Fibroblast of skin of right biceps (primary cell): ENCODE data around the gene ITIH1.
"Not testable (repeated sequence)": the region's sequence is repeated elsewhere in the genome, so short reads cannot be mapped to it uniquely, and the experiment has no call there.

ENCODE experiments used
- DNase-seq: peaks from one replicate; pipeline ENCODE4 v3.0.0-alpha.2; 2013

The ITIH1 gene

DNA sequence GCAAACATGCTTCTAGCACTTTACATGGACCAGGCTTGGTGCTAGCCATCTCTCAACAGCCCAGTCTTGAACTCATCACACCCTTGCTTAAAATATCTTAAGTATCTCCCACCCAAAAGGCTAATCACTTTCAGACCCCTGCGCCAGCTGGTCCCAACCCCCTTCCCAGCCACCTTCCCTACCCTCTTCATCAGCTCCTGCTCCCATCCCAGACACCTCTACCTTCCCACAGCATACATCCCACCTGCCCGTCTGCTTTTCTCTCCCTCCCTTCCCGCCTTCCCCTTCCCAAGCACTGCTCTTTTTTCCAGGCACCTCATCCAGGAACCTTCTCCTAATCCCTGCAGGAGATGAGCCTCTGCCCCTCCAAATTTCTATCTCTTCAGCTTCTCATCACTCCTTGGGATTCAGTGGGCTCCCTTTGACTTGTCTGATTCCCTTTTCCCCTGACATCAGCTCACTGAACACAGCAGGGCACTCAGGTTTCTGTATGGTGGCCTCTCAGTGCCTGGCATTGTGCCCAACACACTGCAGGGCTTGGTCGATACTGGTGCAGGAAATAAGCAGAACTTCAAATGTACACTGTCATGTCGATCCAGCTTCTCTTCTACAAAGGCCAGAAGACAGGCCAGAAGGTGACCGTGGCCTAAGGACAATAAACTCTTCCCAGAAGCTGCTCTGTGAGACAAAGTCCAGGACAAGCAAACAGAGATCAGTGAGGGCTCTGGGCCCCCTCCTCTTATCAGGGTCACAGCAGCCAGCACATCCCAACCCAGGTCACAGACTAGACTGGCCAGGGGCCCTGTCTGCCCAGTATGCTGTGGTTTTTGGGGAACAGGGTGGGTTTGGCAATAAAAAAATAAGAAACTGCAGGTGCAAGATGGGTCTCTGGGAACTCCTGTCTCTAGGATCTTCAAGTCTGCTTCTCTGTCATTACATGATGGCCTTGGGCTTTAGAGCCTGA is 2.2 kb upstream of the ITIH1 start:
- no peak for DNase-seq

DNA sequence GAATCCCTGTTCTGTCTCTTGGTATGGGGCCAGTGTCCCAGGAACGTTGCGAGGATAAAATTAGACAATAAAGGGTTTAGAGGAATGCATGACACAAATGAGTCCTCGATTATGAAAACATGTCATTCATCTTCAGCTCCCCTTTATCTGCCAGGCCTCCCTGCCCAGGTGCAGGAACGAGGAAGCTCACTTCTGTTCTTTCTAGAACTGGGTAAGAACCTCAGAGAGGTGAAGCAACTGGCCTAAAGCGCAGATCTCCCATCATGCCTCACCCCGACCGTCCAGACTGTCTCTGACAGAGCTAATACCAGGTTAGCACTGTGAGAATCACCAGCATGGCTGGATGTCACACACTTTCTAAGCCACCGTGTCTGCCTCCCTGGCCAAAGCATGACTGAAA is 1.5 kb upstream of the ITIH1 start:
- no peak for DNase-seq

DNA sequence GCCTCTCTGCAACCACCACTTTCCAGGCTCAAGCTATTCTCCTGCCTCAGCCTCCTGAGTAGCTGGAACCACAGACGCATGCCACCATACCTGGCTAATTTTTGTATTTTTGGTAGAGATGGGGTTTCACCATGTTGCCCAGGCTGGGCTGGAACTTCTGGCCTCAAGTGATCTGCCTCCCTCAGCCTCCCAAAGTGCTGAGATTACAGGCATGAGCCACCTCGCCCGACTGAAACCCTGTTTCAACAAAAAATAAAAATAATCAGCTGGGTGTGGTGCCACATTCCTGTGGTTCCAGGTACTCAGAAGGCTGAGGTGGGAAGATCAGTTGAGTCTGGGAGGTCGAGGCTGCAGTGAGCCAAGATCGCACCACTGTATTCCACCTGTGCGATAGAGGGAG is 913 bp upstream of the ITIH1 start:
- not testable (repeated sequence) for DNase-seq

DNA sequence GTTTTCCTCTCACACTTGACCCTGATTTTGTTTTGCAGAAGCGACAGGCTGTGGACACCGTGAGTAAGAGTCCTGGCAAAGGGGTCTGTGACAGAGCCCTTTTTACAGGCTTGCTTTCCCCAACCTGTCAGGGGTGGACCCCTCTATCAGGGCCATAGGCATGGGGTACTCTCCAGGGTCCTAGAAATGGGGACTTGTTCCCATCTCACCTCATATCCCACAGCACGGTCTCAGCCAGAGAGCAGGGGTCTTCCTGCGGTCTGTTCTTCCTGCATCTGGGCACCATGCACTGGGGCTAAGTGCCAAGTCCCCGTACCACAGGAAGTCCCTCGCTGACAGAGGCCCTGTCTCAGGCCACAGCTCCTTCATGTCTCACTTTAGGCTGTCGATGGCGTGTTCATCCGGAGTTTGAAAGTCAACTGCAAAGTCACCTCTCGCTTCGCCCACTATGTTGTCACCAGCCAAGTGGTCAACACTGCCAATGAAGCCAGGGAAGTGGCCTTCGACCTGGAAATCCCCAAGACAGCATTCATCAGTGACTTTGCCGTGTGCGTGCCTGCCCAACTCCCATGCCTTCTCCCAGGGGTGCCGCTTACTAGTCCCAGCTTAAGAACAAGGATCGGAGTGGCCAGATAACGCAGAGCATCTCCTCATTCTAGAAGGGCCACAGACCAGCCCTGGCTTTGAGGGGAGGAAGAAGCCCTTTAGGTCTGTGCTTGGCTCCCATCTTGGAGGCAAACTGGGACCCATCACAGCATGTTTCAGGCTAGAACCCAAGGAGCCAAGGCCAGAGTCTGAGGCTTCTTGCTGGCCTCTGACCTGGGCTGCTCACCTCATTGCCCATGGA is 783 bp downstream of the ITIH1 start:
- no peak for DNase-seq

DNA sequence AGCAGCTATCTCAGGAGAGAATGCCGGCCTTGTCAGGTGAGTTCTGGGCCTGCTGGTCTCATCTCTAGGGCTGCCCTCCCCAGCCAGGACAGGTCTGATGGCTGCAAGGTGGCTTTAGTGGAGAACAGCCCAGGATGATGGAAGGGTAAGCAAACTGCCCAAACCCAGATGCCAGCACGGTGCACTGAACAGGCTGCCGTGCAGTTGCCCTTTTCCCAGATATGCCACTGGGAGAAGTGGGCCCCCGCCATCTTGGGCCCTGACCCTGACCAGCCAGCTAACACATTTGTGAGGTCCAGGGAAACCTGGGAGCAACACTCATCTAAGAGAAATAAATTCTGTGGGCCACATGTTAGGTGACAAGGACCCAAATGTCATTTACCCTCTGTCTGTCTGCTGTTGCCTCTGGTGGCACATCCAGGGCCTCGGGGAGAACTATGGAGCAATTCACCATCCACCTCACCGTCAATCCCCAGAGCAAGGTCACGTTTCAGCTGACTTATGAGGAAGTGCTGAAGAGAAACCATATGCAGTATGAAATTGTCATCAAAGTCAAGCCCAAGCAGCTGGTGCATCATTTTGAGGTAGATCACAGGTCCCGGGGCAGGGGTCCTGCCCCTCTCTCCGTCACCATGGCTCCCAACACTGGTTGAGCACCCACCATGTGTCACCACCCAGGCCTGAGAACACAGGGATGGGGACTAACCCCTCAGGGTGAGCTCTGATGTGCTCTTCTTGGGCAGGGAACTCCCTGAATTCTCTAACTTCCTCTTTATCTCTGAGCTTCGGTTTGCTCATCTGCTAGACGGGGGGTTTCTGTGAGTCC is 1.8 kb downstream of the ITIH1 start:
- no peak for DNase-seq

DNA sequence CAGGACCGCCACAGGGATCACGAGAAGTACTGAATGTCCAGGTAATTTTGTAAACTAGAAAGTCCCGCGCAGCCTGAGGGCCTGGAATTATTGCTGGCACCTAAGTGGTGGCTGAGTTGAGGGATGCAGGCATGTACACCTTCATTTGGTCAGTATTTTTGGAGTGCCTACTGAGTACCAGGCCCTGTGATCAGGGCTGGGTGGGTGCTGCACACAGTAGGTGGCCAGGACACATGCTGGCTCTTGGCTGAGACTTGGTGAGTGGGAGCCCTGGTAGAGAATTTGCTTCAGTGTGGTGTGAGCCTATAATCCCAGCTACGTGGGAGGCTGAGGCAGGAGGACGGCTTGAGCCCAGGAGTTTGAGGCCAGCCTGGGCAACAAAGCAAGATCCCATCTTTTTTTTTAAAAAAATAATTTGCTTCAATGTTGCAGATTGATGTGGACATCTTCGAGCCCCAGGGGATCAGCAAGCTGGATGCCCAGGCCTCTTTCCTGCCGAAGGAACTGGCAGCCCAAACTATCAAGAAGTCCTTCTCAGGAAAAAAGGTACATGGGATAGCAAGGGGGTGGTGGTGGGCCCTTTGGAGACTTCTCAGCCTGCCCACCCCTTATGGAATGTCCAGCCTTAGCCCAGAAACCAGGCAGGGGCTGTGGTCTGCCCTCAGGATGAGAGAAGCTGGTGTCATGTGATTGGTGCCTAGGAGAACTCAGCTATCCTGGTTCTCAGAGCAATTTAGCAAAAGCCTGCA is 2.6 kb downstream of the ITIH1 start:
- DNase-seq, result no peak

DNA sequence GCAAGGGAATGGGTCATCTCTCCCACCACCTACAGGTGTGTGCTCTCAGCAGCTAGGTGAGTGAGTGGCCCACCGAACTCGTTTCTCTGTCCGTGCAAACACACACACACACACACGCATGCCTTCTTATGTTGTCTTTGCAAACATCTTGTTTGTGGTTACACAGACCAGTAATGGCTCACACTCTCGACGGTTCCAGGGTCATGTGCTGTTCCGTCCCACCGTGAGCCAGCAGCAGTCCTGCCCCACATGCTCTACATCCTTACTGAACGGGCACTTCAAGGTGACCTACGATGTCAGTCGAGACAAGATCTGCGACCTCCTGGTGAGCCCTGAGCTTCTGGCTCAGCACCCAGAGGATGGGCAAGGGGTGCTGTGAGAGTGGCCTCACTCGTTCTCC is 4.3 kb downstream of the ITIH1 start:
- DNase-seq, result no peak

DNA sequence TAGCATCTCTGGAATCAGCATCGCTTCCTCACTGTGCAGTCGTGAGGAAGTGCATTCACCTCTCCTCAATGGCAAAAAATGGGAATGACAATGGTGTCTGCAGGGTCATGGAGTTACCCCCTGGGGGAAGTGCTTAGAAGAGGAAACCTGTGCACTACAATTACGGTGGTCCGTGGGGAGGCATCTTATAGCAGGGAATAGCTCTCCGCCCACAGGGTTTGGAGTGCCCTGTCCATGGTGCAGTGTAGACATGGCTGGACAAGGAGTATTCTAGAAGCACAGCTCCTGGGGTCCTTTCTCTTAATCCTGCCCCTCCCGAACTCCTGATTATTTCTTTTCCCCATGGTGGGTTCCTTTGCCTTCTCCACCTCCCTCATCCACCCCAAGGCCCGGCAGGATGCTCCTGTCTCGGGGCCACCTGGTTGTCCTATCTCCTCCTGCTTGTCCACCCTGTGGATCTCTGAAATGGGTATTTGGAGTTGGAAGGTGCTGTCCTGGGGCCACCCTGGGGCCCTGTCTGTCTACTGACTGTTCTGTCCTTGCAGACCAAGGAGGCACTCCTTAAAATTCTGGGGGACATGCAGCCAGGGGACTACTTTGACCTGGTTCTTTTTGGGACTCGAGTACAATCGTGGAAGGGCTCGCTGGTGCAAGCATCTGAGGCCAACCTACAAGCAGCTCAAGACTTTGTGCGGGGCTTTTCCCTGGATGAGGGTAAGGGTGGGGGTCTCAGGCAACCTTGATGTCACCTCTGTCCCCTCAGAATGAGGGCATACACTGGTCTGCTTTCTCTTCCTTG is 5.2 kb downstream of the ITIH1 start:
- no peak for DNase-seq

DNA sequence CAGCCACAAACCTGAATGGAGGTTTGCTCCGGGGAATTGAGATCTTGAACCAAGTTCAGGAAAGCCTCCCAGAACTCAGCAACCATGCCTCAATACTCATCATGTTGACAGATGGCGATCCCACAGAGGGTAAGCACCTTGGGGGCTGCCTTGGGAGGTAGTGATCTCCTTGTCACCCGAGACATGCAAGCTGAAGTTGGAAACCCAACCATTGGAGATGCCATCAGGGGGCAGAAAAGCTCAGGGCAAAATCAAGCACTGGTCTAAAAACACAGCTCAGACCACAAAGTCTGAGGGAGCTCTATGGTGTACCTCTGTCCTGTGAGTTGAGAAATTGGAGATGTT is 5.8 kb downstream of the ITIH1 start:
- no peak for DNase-seq

DNA sequence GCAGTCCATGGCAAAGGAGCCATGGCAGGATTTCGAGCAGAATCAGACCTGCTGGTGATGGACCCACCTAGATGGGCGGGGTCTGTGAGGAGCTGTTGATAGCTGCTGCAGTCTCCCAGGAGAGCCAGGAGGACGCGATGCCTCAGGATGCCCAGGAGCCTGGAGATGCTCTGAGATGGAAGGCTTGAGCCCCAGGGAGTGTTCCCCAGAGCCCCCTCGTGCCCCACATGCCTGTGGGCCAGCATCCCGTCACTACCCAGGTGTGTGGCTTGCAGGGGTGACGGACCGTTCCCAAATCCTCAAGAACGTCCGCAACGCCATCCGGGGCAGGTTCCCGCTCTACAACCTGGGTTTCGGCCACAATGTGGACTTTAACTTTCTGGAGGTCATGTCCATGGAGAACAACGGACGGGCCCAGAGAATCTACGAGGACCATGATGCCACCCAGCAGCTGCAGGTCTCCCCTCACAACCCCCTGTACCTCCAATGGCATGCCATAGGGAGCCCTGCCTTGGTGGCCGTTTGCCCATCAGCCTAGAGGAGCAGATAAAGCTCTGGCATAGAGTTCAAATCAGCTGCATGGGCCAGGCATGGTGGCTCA is 6.7 kb downstream of the ITIH1 start:
- no peak for DNase-seq

DNA sequence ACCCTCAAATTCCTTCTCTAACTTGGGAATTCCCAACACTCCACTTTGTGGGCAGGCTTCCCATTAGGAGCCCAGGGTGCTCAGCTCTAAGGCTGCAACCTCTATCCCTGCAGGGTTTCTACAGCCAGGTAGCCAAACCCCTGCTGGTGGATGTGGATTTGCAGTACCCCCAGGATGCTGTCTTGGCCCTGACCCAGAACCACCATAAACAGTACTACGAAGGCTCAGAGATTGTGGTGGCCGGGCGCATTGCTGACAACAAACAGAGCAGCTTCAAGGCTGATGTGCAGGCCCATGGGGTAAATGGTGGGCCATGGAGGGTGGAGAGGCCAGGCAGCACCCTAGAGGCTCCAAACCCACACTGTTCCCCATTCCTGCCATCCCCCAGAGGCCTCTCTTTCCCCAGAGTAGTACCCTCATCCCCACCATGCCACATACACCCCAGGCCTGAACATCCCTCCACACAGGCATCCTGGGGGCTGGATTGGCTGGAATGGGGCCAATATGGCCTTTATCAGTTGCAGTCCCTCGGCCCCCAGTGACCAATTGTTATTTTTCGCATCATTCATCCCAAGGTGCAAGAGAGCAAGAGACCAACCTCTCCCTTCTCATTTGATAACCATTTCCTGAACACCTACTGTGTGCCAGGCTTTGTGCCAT is 7.7 kb downstream of the ITIH1 start:
- no peak for DNase-seq

DNA sequence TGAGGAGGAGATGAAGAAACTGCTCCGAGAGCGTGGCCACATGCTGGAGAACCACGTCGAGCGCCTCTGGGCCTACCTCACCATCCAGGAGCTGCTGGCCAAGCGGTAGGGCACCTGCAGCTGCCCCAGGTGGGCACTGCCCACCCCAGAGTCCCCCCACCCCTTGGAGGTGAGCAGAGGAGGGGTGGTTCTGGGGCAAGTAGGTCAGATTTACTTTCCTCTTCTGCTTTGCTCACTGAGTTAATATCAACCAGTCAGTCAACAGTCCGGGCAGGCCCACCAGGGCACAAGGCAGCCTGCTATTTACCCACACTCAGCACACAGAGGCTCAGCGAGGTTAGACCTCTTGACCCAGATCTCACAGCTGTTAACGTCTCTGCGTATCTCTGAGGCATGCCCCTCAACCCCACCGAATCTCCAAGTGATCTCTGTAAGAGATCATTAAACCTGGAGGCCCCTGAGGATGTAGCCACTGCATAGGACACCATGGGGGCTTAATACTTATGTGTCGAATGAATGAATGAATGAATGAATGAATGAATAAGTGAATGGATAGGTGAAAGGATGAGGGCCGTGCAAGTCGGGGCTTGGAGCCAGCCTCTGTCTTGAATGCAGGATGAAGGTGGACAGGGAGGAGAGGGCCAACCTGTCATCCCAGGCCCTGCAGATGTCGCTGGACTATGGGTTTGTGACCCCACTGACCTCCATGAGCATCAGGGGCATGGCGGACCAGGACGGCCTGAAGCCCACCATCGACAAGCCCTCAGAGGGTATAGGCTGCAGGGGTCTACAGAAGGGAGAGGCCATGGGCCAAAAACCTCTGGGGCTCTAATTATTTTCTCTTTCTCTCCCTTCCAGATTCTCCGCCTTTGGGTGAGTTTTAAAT is 9.2 kb downstream of the ITIH1 start:
- no peak for DNase-seq

DNA sequence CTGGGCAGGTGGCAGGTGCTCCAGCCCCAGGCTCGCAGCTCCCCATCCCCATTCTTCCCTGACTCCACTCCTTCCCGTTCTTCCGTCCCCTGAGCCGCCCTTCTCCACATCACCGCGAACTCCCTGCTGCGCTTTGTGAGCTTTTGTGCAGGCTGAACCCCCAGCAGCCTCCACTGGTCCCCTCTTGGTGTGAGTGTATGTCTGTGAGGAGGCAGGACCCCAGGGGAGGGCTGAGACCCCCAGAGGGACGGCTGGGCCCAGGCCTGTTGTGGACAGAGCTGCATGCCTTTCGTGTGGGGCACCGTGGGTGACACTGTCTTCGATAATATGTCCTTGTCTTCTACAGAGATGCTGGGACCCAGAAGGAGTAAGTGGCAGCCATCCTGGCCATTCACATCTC is 9.8 kb downstream of the ITIH1 start:
- DNase-seq, result no peak

DNA sequence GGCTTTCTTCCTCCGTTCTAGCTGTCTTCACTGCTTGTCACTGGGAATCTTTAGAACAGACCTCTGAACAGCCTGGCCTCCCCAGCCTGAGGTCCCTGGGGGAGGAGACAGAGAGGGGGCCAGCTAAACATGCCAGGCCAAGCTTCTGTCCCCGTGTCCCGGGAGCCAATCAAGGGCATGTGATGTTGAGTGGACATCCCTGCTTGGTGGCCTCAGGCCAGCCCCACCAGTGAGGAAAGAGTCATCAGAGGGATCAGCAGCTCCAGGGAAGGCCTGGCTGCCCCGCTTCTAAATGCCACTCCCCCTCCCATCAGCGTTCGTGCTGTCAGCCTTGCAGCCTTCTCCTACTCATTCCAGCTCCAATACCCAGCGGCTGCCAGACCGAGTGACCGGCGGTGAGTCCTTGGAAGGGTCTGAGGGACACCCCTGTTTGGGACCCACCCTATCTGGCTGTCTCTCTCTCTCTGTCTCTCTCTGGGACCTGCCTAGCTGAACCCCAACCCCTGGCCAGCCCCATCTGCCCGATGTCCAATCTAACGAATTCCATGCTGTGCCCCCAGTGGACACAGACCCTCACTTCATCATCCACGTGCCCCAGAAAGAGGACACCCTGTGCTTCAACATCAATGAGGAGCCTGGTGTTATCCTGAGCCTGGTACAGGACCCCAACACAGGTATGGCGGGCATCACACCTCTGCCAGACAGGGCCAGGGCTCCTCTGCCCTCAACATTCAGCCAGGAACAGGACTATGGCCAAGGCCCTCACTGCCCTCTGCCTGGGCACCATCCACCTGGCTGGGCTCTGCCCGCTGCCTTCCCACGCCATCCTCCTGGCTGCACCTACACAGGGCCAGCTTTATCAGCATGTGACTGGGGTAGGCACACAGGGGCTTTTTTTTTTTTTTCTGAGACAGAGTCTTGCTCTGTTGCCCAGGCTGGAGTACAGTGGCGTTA is 10.6 kb downstream of the ITIH1 start:
- no peak for DNase-seq

DNA sequence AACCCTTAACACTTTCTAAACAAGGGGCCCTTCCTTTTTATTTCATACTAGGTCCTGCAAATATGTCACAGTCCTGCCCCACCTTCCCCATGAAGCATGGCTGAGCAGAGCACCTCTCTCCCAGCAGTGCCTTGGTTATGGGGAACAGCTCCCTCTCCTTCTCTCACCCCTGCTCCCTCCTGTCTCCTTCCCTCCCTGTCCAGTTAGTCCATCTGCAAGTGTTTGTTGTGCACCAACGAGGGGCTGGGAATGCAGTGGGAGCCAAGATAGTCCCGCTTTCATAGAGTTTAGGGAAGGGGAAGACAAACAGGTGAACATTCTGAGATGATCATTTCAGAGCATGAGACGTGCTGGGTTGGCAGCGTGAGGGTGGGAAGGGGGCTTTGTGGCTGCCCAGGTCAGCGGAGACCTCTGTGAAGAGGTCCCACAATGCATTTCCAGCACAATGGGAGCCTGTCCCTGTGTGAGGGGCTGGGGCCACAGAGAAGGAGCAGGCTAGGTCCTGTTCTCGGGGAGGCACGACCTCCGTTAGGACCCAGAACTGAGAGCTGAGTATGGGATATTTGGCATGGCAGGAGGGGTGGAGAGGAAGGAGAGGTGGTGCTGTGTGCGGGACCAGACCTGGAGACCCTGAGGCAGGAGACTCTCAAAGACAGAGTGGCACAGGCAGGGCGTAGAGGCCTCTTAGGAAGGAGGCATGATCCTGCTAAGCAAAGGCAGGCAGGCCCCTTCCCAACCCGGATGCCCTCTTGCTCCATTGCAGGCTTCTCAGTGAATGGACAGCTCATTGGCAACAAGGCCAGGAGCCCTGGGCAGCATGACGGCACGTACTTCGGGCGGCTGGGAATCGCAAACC is 11.7 kb downstream of the ITIH1 start:
- DNase-seq, result no peak

DNA sequence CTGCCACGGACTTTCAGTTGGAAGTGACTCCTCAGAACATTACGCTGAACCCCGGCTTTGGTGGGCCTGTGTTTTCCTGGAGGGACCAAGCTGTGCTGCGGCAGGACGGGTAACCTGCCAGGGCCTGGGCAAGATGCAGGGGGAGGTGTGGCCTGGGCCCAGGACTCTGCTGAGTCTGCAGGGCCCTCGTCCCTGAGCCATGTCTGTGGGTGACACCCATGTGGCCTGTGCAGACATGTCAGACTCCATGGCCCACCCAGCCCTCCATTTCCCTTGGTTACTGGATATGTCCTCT is 12.3 kb downstream of the ITIH1 start:
- no peak for DNase-seq

DNA sequence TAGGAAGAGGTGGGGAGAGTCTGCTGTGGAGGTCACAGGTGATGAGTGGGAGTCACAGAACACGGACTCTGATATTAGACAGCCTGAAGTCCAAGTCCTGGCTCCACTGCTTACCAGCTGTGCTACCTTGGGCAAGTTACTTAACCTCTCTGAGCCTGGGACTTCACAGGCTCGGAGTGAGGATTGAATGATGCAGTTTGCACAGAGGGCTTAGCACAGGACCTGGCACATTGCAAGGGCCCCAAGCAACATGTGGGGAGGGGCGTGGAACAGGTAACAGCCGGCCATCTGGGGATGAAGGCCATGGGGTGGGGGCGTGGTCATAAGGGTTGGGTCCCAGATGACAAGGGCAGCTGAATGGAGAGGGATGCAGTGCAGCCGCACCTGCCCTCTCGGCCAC is 12.9 kb downstream of the ITIH1 start:
- no peak for DNase-seq

DNA sequence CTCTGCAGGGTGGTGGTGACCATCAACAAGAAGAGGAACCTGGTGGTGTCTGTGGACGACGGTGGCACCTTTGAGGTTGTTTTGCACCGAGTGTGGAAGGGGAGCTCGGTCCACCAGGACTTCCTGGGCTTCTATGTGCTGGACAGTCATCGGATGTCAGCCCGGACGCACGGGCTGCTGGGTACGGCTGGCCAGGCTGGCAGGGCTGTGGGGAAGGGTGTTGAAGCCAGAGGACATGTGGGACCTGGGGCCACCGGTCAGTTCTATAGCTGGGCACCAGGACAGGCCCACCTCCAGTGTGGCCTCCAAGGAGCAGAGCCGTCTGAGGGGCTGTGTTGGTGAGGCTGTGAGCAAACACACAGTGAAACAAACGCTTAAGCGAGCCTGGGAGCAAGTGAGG is 13.3 kb downstream of the ITIH1 start:
- DNase-seq, result no peak
